Smooth muscle cell (in vitro differentiated cells): ENCODE results near the gene LRRC49. TPM values are rescaled to one million over a fixed set of nuclear protein-coding genes. Genes with fewer than 3 reads are reported as not detected.

ENCODE experiments used
- DNase-seq: peaks from one replicate; lab custom pipeline; 2025; ENCODE audit not compliant: unreplicated experiment; lab: John Stamatoyannopoulos, UW
- H2AFZ ChIP-seq: fragments of 200-600 bp; sonication (generic); 2 replicates; pipeline ENCODE4 v1.6.0; 2016; ENCODE audit warnings: antibody characterized with exemption, low read depth, mild to moderate bottlenecking
- H3F3A ChIP-seq: fragments of 200-600 bp; sonication (generic); 2 replicates; pipeline ENCODE4 v1.6.0; 2017; ENCODE audit warnings: antibody characterized with exemption, low read depth
- H3K27ac ChIP-seq: fragments of 200-600 bp; sonication (generic); 2 replicates; pipeline ENCODE4 v1.5.1; 2016; ENCODE audit warnings: low read depth, mild to moderate bottlenecking
- H3K27me3 ChIP-seq: fragments of 200-600 bp; sonication (generic); 2 replicates; pipeline ENCODE4 v1.6.1; 2016; ENCODE audit warnings: low read depth, mild to moderate bottlenecking
- H3K36me3 ChIP-seq: fragments of 200-600 bp; sonication (generic); 2 replicates; pipeline ENCODE4 v1.5.1; 2016; ENCODE audit warnings: low read depth
- H3K4me1 ChIP-seq: fragments of 200-600 bp; sonication (generic); 2 replicates; pipeline ENCODE4 v1.5.1; 2016; ENCODE audit warnings: low read depth
- H3K4me2 ChIP-seq: fragments of 200-600 bp; sonication (generic); 2 replicates; pipeline ENCODE4 v1.6.0; 2016; ENCODE audit warnings: mild to moderate bottlenecking
- H3K4me3 ChIP-seq: fragments of 200-600 bp; sonication (generic); 2 replicates; pipeline ENCODE4 v1.5.1; 2016; ENCODE audit warnings: mild to moderate bottlenecking
- H3K79me2 ChIP-seq: fragments of 200-600 bp; sonication (generic); 2 replicates; pipeline ENCODE4 v1.6.0; 2016; ENCODE audit warnings: low read depth, mild to moderate bottlenecking
- H3K9ac ChIP-seq: fragments of 200-600 bp; sonication (generic); 2 replicates; pipeline ENCODE4 v1.6.0; 2016; ENCODE audit warnings: low read depth
- H3K9me3 ChIP-seq: fragments of 200-600 bp; sonication (generic); replicated peaks from 2 replicates; pipeline ENCODE4 v1.5.1; 2016; ENCODE audit warnings: low read depth
- H4K20me1 ChIP-seq: fragments of 200-600 bp; sonication (generic); 2 replicates; pipeline ENCODE4 v1.6.0; 2016; ENCODE audit warnings: low read depth
- WGBS: methylation state at CpG from one replicate; pipeline ENCODE4 v1.1.7; 2016; ENCODE audit warnings: low lambda C conversion rate; 5-methylcytosine and 5-hydroxymethylcytosine counted together
- polyA plus RNA-seq: library from polyadenylated mRNA; unstranded; fragments of >200 nt; fragmentation: Nextera tagmentation; extraction: Ambion mirVana; gene quantifications from 2 replicates; pipeline ENCODE4 v1.2.1, GENCODE V29; 2016
- total RNA-seq: library from RNA; depleted of rRNA; stranded (reverse); fragments of >200 nt; gene quantifications from 2 replicates; pipeline ENCODE4 v1.2.3, GENCODE V29; 2014
- TF ChIP-seq, protein P1 (sequence below): fragments of 200-600 bp; sonication (generic); IDR thresholded peaks from 2 replicates; pipeline ENCODE4 v1.5.1; 2017; ENCODE audit warnings: borderline replicate concordance, mild to moderate bottlenecking, antibody characterized with exemption; ENCODE audit not compliant: insufficient read depth, poor library complexity, severe bottlenecking

Gene LRRC49
- total and polyA plus RNA-seq, 2 experiments from 2014 or later: 3.1 to 8.3 TPM

DNA sequence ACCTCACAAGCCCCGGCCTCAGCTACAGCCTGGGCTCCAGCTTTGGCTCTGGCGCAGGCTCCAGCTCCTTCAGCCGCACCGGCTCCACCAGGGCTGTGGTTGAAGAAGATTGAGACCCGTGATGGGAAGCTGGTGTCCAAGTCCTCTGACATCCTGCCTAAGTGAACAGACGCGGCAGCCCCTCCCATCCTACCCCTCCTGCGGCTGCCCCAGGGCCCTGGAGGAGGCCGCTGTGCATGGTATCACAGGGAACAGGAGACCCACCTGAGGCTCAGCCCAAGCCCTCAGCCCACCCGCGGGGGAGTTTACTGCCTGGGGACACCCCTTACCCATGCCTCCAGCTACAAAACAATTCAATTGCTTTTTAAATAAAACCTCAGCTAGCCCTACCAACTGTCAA is 32.6 kb upstream of the LRRC49 start:
- no peaks in the 10 kb centered on the region for H3K9me3 ChIP-seq
- H3F3A ChIP-seq: peaks cover 8% of the 10 kb centered on the region
- no peak overlapping the region for H3K9ac ChIP-seq
- H3K27ac ChIP-seq: no peak overlapping the region
- H3K36me3 ChIP-seq: no peaks in the 10 kb centered on the region
- H4K20me1 ChIP-seq: no peaks in the 10 kb centered on the region
- 84% methylated on average over 11 of the region's 11 CpGs for WGBS
- no peak overlapping the region for H2AFZ ChIP-seq
- no peak overlapping the region for H3K4me3 ChIP-seq
- TF ChIP-seq, protein P1, sequence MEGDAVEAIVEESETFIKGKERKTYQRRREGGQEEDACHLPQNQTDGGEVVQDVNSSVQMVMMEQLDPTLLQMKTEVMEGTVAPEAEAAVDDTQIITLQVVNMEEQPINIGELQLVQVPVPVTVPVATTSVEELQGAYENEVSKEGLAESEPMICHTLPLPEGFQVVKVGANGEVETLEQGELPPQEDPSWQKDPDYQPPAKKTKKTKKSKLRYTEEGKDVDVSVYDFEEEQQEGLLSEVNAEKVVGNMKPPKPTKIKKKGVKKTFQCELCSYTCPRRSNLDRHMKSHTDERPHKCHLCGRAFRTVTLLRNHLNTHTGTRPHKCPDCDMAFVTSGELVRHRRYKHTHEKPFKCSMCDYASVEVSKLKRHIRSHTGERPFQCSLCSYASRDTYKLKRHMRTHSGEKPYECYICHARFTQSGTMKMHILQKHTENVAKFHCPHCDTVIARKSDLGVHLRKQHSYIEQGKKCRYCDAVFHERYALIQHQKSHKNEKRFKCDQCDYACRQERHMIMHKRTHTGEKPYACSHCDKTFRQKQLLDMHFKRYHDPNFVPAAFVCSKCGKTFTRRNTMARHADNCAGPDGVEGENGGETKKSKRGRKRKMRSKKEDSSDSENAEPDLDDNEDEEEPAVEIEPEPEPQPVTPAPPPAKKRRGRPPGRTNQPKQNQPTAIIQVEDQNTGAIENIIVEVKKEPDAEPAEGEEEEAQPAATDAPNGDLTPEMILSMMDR: no peak
- H3K79me2 ChIP-seq: no peaks in the 10 kb centered on the region
- no peaks in the 10 kb centered on the region for H3K27me3 ChIP-seq
- H3K4me1 ChIP-seq: no peaks in the 10 kb centered on the region
- DNase-seq: no peak
- H3K4me2 ChIP-seq: no peak overlapping the region

DNA sequence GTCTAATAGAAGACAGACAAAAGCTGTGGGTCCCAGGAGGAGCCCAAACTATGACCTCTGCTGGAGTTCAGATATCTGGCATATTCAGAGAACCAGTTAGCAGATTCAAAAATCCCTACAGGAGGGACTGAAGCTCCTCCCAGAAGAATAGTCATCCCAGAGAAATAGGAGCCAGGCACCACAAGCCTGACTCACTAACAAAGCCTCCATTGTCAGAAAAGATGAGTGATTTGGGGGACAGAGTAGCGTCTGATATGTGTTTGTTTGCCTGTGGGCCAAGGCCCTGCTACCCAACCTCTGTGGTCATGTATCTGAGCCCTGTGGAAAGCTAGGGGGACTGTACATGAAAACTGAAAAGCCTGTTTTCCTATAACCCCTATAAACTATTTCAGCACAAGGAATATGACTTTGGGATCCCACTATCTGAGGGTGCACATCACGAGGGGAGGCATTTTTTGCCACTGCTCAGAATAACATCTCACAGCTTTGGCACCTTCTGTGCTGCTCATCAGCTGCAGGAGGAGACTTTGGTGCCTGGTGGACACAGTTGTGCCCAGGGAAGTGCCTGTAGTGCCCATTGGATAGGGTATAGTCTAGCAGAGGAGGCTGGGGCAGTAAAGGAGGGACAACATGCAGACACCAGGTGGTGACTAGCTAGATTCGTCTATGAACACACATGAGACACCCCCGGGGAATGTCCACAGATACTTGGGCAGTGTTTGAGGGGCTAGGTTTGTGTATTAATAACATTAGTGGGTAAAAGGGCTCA is 29.0 kb upstream of the LRRC49 start:
- Histone ChIP-seq H3K4me3 (no peak overlapping the region), H4K20me1 (no peaks in the 10 kb centered on the region), H3K36me3 (no peaks in the 10 kb centered on the region), H3K9ac (no peak overlapping the region), H3K27me3 (no peaks in the 10 kb centered on the region), H3K4me2 (no peak overlapping the region), H3K27ac (peak overlapping the region; percentile 78), H3K4me1 (no peaks in the 10 kb centered on the region), H2AFZ (peak overlapping the region; percentile 40), H3F3A (no peaks in the 10 kb centered on the region), H3K9me3 (no peaks in the 10 kb centered on the region), H3K79me2 (no peaks in the 10 kb centered on the region)
- DNase-seq: no peak
- TF ChIP-seq, protein P1: no peak
- 42% methylated on average over 4 of the region's 4 CpGs for WGBS

DNA sequence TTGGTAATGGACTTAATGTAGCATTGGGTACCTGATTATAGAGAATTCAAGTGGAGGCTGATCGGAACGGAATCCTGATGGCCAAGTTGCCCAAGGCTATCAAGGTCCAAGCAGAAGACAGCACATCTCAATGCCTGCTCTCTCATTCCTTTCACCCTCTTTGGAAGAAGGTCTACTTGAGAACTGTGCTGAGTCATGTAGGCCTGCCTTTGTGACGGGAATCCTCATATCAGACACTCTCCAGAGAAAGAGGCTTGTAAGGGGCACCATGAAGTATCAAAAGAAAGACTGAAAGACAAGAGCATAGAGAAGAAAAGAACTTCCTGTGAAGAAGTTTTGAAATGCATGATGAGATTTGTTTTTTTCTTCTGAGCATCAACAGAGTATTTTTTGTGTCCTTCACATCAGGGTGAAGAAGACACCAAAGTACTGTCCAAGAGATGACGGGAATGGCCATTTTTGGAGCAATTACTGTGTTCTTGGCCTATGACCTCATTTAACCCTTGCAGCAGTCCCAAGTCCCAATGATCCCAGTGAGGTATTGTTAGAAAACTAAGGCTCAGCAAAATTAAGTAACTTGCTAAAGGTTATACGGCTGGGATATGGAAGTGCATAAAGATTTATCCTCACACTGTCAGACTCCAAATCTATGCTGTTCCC is 25.5 kb upstream of the LRRC49 start:
- H3K36me3 ChIP-seq: no peaks in the 10 kb centered on the region
- peaks cover 5% of the 10 kb centered on the region for H3K4me1 ChIP-seq
- DNase-seq: no peak
- H3K4me2 ChIP-seq: no peak overlapping the region
- H3F3A ChIP-seq: no peaks in the 10 kb centered on the region
- no peaks in the 10 kb centered on the region for H3K27me3 ChIP-seq
- no peaks in the 10 kb centered on the region for H3K9me3 ChIP-seq
- H2AFZ ChIP-seq: no peak overlapping the region
- WGBS: 75% methylated on average over 5 of the region's 5 CpGs
- H4K20me1 ChIP-seq: no peaks in the 10 kb centered on the region
- no peak overlapping the region for H3K9ac ChIP-seq
- no peaks in the 10 kb centered on the region for H3K79me2 ChIP-seq
- no peak overlapping the region for H3K27ac ChIP-seq
- TF ChIP-seq, protein P1: no peak
- no peak overlapping the region for H3K4me3 ChIP-seq
